Keratinocyte (primary cell): ENCODE measurements around the gene DENND1A.

Experiments
- EZH2 ChIP-seq: IDR thresholded peaks from one replicate; pipeline ENCODE4 v1.6.1; 2012; ENCODE audit warnings: inconsistent platforms, mild to moderate bottlenecking, low read length, moderate library complexity
- TF ChIP-seq, protein P1 (sequence below), 3 experiments: IDR thresholded peaks in 1 of 3; conservative IDR thresholded peaks in 1 of 3; optimal IDR thresholded peaks in 1 of 3; 2 replicates in 2 of 3; 3 replicates in 1 of 3; pipeline versions ENCODE3 to v1.5.1; 2011; ENCODE audit warnings: low read length in 3 of 3, mild to moderate bottlenecking in 3 of 3, moderate library complexity in 2 of 3, control low read depth in 1 of 3, inconsistent platforms in 1 of 3; ENCODE audit not compliant: insufficient read depth in 2 of 3; ENCODE audit errors: extremely low read depth in 1 of 3

- TF ChIP-seq EZH2: no peak
- TF ChIP-seq, protein P1, sequence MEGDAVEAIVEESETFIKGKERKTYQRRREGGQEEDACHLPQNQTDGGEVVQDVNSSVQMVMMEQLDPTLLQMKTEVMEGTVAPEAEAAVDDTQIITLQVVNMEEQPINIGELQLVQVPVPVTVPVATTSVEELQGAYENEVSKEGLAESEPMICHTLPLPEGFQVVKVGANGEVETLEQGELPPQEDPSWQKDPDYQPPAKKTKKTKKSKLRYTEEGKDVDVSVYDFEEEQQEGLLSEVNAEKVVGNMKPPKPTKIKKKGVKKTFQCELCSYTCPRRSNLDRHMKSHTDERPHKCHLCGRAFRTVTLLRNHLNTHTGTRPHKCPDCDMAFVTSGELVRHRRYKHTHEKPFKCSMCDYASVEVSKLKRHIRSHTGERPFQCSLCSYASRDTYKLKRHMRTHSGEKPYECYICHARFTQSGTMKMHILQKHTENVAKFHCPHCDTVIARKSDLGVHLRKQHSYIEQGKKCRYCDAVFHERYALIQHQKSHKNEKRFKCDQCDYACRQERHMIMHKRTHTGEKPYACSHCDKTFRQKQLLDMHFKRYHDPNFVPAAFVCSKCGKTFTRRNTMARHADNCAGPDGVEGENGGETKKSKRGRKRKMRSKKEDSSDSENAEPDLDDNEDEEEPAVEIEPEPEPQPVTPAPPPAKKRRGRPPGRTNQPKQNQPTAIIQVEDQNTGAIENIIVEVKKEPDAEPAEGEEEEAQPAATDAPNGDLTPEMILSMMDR (optimal IDR thresholded peaks at IDR 0.05 in 1 of 3, IDR thresholded peaks at IDR 0.05 in 1 of 3, conservative IDR thresholded peaks at IDR 0.05 in 1 of 3; ENCODE audit: extremely low read depth in 1 of 3, insufficient read depth in 2 of 3, low read length in 3 of 3): no peak
These were observed 526.9 kb downstream of the DENND1A start for GRCh38 chr9:123402981-123403509.
